Loucy (cell line): Measurements from ENCODE around the gene PNPLA4.

Source experiments
- H2AFZ ChIP-seq: fragments of 200-600 bp; sonication (generic); 2 replicates; pipeline ENCODE4 v1.6.0; 2016; ENCODE audit warnings: antibody characterized with exemption, mild to moderate bottlenecking, low read length, moderate library complexity
- H3F3A ChIP-seq: fragments of 200-600 bp; 2 replicates; pipeline ENCODE4 v1.6.0; 2016; ENCODE audit warnings: antibody characterized with exemption, low read depth, mild to moderate bottlenecking
- H3K27me3 ChIP-seq: fragments of 200-600 bp; sonication (generic); 2 replicates; pipeline ENCODE4 v1.6.1; 2014; ENCODE audit warnings: low read length, mild to moderate bottlenecking; ENCODE audit not compliant: insufficient read depth, poor library complexity, severe bottlenecking
- H3K36me3 ChIP-seq: fragments of 200-600 bp; sonication (generic); 2 replicates; pipeline ENCODE4 v1.6.1; 2016; ENCODE audit warnings: low read length; ENCODE audit not compliant: insufficient read depth
- H3K4me1 ChIP-seq: fragments of 200-600 bp; sonication (generic); 2 replicates; pipeline ENCODE4 v1.5.1; 2014; ENCODE audit warnings: low read length, mild to moderate bottlenecking; ENCODE audit not compliant: insufficient read depth, poor library complexity, severe bottlenecking
- H3K4me2 ChIP-seq: fragments of 200-600 bp; sonication (generic); 2 replicates; pipeline ENCODE4 v1.6.0; 2014; ENCODE audit warnings: antibody characterized with exemption, low read length, low read depth, mild to moderate bottlenecking; ENCODE audit not compliant: poor library complexity, severe bottlenecking
- H3K4me3 ChIP-seq: fragments of 200-600 bp; sonication (generic); 2 replicates; pipeline ENCODE4 v1.5.1; 2014; ENCODE audit warnings: low read length, mild to moderate bottlenecking, mixed read lengths; ENCODE audit not compliant: poor library complexity, severe bottlenecking
- H3K79me2 ChIP-seq: fragments of 200-600 bp; sonication (generic); 2 replicates; pipeline ENCODE4 v1.6.1; 2014; ENCODE audit warnings: low read length; ENCODE audit not compliant: insufficient read depth
- H3K9ac ChIP-seq: fragments of 200-600 bp; sonication (generic); 2 replicates; pipeline ENCODE4 v1.6.0; 2014; ENCODE audit warnings: mild to moderate bottlenecking, low read depth, low read length, moderate library complexity; ENCODE audit not compliant: poor library complexity, severe bottlenecking
- H3K9me2 ChIP-seq: fragments of 200-600 bp; sonication (generic); replicated peaks from 2 replicates; pipeline ENCODE4 v1.6.1; 2016; ENCODE audit warnings: low read depth, low read length, mixed read lengths
- H3K9me3 ChIP-seq: fragments of 200-600 bp; sonication (generic); 2 replicates; pipeline ENCODE4 v1.6.1; 2014; ENCODE audit warnings: mild to moderate bottlenecking, antibody characterized with exemption, low read length, low read depth; ENCODE audit not compliant: insufficient read depth
- H4K20me1 ChIP-seq: fragments of 200-600 bp; sonication (generic); 2 replicates; pipeline ENCODE4 v1.6.0; 2014; ENCODE audit warnings: antibody characterized with exemption, low read length, mild to moderate bottlenecking; ENCODE audit not compliant: insufficient read depth, poor library complexity, severe bottlenecking
- CTCF ChIP-seq: fragments of 200-600 bp; sonication (generic); conservative IDR thresholded peaks from 2 replicates; pipeline ENCODE4 v1.5.1; 2014; ENCODE audit warnings: mild to moderate bottlenecking, antibody characterized with exemption, low read length
- EZH2phosphoT487 ChIP-seq: fragments of 200-600 bp; IDR thresholded peaks from 2 replicates; pipeline ENCODE4 v1.6.1; 2018; ENCODE audit warnings: antibody characterized with exemption, mild to moderate bottlenecking, moderate library complexity, borderline replicate concordance

Gene PNPLA4

GRCh38 chrX:7926914-7927258 lies 327 bp downstream of the PNPLA4 start:
- H2AFZ ChIP-seq, result no peak overlapping the region
- no peaks in the 10 kb centered on the region for H4K20me1 ChIP-seq
- H3K27me3 ChIP-seq, result no peaks in the 10 kb centered on the region
- no peaks in the 10 kb centered on the region for H3F3A ChIP-seq
- H3K9me3 ChIP-seq, result no peaks in the 10 kb centered on the region
- no peaks in the 10 kb centered on the region for H3K36me3 ChIP-seq
- no peak overlapping the region for H3K4me2 ChIP-seq
- no peaks in the 10 kb centered on the region for H3K9me2 ChIP-seq
- H3K4me3 ChIP-seq, result no peak overlapping the region
- TF ChIP-seq EZH2phosphoT487, result no peak
- TF ChIP-seq CTCF, result no peak
- no peaks in the 10 kb centered on the region for H3K4me1 ChIP-seq
- H3K79me2 ChIP-seq, result no peaks in the 10 kb centered on the region
- H3K9ac ChIP-seq, result no peak overlapping the region

- Histone ChIP-seq H3K36me3 (no peaks in the 10 kb centered on the region), H3K4me2 (no peak overlapping the region), H3K4me1 (no peaks in the 10 kb centered on the region), H2AFZ (no peak overlapping the region), H3K79me2 (no peaks in the 10 kb centered on the region), H3F3A (no peaks in the 10 kb centered on the region), H3K9me3 (no peaks in the 10 kb centered on the region), H4K20me1 (no peaks in the 10 kb centered on the region), H3K9me2 (no peaks in the 10 kb centered on the region), H3K4me3 (no peak overlapping the region), H3K27me3 (no peaks in the 10 kb centered on the region), H3K9ac (no peak overlapping the region)
- TF ChIP-seq EZH2phosphoT487, result no peak
- no peak for TF ChIP-seq CTCF
Measured at GRCh38 chrX:7926501-7926900, 712 bp downstream of the PNPLA4 start.

- no peaks in the 10 kb centered on the region for H3K79me2 ChIP-seq
- no peaks in the 10 kb centered on the region for H3K27me3 ChIP-seq
- H3K9me2 ChIP-seq, result no peaks in the 10 kb centered on the region
- H3K4me2 ChIP-seq, result no peak overlapping the region
- no peaks in the 10 kb centered on the region for H3K9me3 ChIP-seq
- H3K4me3 ChIP-seq, result no peak overlapping the region
- no peaks in the 10 kb centered on the region for H3K4me1 ChIP-seq
- H3K9ac ChIP-seq, result no peak overlapping the region
- no peak overlapping the region for H2AFZ ChIP-seq
- H3K36me3 ChIP-seq, result no peaks in the 10 kb centered on the region
- H4K20me1 ChIP-seq, result no peaks in the 10 kb centered on the region
- TF ChIP-seq EZH2phosphoT487 (no peak), CTCF (peak; percentile 68)
- H3F3A ChIP-seq, result no peaks in the 10 kb centered on the region
Measured at GRCh38 chrX:7925867-7926472, 1.2 kb downstream of the PNPLA4 start.
